C4-2B (cell line): ENCODE results near the gene ZBTB18.

Experiments
- ZFX ChIP-seq: fragments of 450-650 bp; IDR thresholded peaks from 2 replicates; pipeline ENCODE4 v1.6.1; 2017
- TF ChIP-seq, protein P1 (sequence below): fragments of 450-650 bp; conservative IDR thresholded peaks from 2 replicates; pipeline ENCODE4 v1.5.1; 2017; ENCODE audit warnings: mild to moderate bottlenecking

DNA sequence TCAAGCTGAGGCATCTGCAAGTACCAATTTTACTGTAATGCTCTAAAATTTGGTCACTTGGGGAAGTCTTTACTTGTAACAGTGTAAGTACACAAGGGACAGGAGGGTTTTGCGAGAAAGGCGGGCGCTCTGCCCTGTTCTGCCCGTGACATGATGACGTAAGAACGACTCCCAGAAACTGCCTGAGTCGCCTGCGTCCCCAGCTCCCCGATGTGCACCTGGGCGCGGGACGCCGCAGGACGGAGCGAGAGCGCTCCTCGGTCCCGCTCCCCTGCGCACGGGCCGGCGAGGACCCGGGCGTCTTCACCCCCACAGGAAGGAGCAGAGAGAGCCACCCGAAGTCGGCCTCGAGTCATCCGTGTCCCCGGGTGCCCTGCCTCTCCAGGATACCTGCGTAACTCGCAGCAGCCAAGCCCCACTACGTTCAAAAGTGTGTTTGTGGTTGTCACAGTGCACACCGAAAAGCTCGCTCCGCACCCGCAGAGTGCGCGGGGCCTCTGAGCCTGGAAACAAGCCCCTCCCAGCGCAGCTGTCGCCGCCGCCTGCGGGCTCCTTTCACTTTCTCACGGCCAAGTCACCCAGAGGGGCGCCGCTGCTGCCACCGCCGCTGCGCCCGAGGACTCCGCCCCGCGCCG, 3.3 kb upstream of the ZBTB18 start:
- TF ChIP-seq, protein P1, sequence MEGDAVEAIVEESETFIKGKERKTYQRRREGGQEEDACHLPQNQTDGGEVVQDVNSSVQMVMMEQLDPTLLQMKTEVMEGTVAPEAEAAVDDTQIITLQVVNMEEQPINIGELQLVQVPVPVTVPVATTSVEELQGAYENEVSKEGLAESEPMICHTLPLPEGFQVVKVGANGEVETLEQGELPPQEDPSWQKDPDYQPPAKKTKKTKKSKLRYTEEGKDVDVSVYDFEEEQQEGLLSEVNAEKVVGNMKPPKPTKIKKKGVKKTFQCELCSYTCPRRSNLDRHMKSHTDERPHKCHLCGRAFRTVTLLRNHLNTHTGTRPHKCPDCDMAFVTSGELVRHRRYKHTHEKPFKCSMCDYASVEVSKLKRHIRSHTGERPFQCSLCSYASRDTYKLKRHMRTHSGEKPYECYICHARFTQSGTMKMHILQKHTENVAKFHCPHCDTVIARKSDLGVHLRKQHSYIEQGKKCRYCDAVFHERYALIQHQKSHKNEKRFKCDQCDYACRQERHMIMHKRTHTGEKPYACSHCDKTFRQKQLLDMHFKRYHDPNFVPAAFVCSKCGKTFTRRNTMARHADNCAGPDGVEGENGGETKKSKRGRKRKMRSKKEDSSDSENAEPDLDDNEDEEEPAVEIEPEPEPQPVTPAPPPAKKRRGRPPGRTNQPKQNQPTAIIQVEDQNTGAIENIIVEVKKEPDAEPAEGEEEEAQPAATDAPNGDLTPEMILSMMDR = no peak
- TF ChIP-seq ZFX = no peak
